ENCODE data around the gene MNDA.
"Not testable (repeated sequence)": the region's sequence is repeated elsewhere in the genome, so short reads cannot be mapped to it uniquely, and the experiment has no call there.

The MNDA gene

GRCh38 chr1:158839566-158839965 lies 8.4 kb downstream of the MNDA start:
- no peak for DNase-seq

GRCh38 chr1:158840236-158840635 lies 9.1 kb downstream of the MNDA start:
- no peak for DNase-seq

- no peak for DNase-seq
These were observed 33.4 kb downstream of the MNDA start for GRCh38 chr1:158864595-158864994.

- not testable (repeated sequence) for DNase-seq
These were observed 39.3 kb downstream of the MNDA start for GRCh38 chr1:158870438-158870837.

GRCh38 chr1:158873141-158873540 lies 42.0 kb downstream of the MNDA start:
- DNase-seq: no peak

GRCh38 chr1:158893654-158894053 lies 62.5 kb downstream of the MNDA start:
- no peak for DNase-seq

- no peak for DNase-seq
These were observed 67.6 kb downstream of the MNDA start for GRCh38 chr1:158898722-158899121.
